Measurements from ENCODE around the gene SULT6B1. TPM values are rescaled to one million over a fixed set of nuclear protein-coding genes. Genes with fewer than 3 reads are reported as not detected.
A peak's percentile ranks its signal among the peaks of the same experiment; 100 is the strongest.

The SULT6B1 gene
- total RNA-seq, 1 donor from 2014 or later: not detected

- ATAC-seq (no peak), DNase-seq (ENCODE audit: low spot score) (no peak)
These were observed 35.2 kb downstream of the SULT6B1 start for GRCh38 chr2:37153224-37153623.

GRCh38 chr2:37149626-37150322 lies 38.7 kb downstream of the SULT6B1 start:
- ATAC-seq (peak; percentile 43), DNase-seq (ENCODE audit: low spot score) (no peak)

GRCh38 chr2:37148325-37148724 lies 40.1 kb downstream of the SULT6B1 start:
- ATAC-seq (peak; percentile 92), DNase-seq (ENCODE audit: low spot score) (peak; percentile 50)

GRCh38 chr2:37146062-37146461 lies 42.4 kb downstream of the SULT6B1 start:
- no peak for DNase-seq (ENCODE audit: low spot score)
- no peak for ATAC-seq

- DNase-seq (ENCODE audit: low spot score): no peak
- ATAC-seq: no peak
These were observed 44.5 kb downstream of the SULT6B1 start for GRCh38 chr2:37143974-37144373.

GRCh38 chr2:37142546-37142945 lies 45.9 kb downstream of the SULT6B1 start:
- DNase-seq (ENCODE audit: low spot score): no peak
- ATAC-seq: no peak

GRCh38 chr2:37132914-37133313 lies 55.6 kb downstream of the SULT6B1 start:
- ATAC-seq: no peak

GRCh38 chr2:37125416-37125815 lies 63.1 kb downstream of the SULT6B1 start:
- no peak for ATAC-seq
- no peak for DNase-seq (ENCODE audit: low spot score)

More at GRCh38 chr2:37132914-37133313, 55.6 kb downstream of the SULT6B1 start:
- DNase-seq (ENCODE audit: low spot score): no peak

GRCh38 chr2:37119157-37119556 lies 69.3 kb downstream of the SULT6B1 start:
- DNase-seq (ENCODE audit: low spot score) (no peak), ATAC-seq (no peak)

Other genes starting within 250 kb of the SULT6B1 start
- 7.0 TPM for gene STRN, start 222.1 kb downstream of the SULT6B1 start, total RNA-seq
- gene HEATR5B, start 104.3 kb downstream of the SULT6B1 start, total RNA-seq: 7.7 TPM
- gene GPATCH11, start 104.2 kb downstream of the SULT6B1 start, total RNA-seq: 3.0 TPM
- 10.7 TPM for gene EIF2AK2, start 31.7 kb downstream of the SULT6B1 start, total RNA-seq
- gene CEBPZOS, start 7.8 kb upstream of the SULT6B1 start, total RNA-seq: 19.3 TPM
- 15.4 TPM for gene CEBPZ, start 42.9 kb upstream of the SULT6B1 start, total RNA-seq
- 8.4 TPM for gene NDUFAF7, start 43.0 kb upstream of the SULT6B1 start, total RNA-seq
- 13.1 TPM for gene PRKD3, start 136.2 kb upstream of the SULT6B1 start, total RNA-seq
- 0.65 TPM for gene QPCT, start 156.0 kb upstream of the SULT6B1 start, total RNA-seq

All from left lobe of liver (tissue), 2 donors.